GM12878 (cell line): ENCODE data around the gene GRM1.

Source experiments
- E4F1 ChIP-seq: fragments of 450-650 bp; IDR thresholded peaks from 2 replicates; pipeline ENCODE4 v1.6.1; 2018; ENCODE audit warnings: borderline replicate concordance, mild to moderate bottlenecking; ENCODE audit not compliant: partially characterized antibody
- ETV6 ChIP-seq, 2 experiments: fragments of 450-650 bp in 1 of 2; IDR thresholded peaks in 1 of 2; conservative IDR thresholded peaks in 1 of 2; 2 replicates each; pipeline ENCODE4 v1.6.1; 2014; ENCODE audit warnings: antibody characterized with exemption in 1 of 2, borderline replicate concordance in 1 of 2, low read depth in 1 of 2, mild to moderate bottlenecking in 1 of 2, moderate library complexity in 1 of 2
- FOXM1 ChIP-seq: IDR thresholded peaks from 2 replicates; pipeline ENCODE4 v1.6.1; 2012; ENCODE audit warnings: low read depth, mild to moderate bottlenecking, inconsistent platforms, low read length, moderate library complexity
- NRF1 ChIP-seq: conservative IDR thresholded peaks from 2 replicates; pipeline ENCODE4 v1.6.1; 2011; ENCODE audit warnings: mild to moderate bottlenecking, low read depth, low read length, improper control_type of control experiment
- PBX3 ChIP-seq: IDR thresholded peaks from 2 replicates; pipeline ENCODE4 v1.6.1; 2011; ENCODE audit warnings: mild to moderate bottlenecking, low read depth, low read length, moderate library complexity; ENCODE audit not compliant: insufficient replicate concordance
- POLR2AphosphoS5 ChIP-seq: IDR thresholded peaks from 2 replicates; pipeline ENCODE4 v1.6.1; 2011; ENCODE audit warnings: mild to moderate bottlenecking, low read length, inconsistent platforms
- RAD21 ChIP-seq: IDR thresholded peaks from 2 replicates; pipeline ENCODE4 v1.6.1; 2011; ENCODE audit warnings: mild to moderate bottlenecking, low read depth, low read length, moderate library complexity; ENCODE audit not compliant: insufficient read depth
- REST ChIP-seq: IDR thresholded peaks from 2 replicates; pipeline ENCODE4 v1.6.1; 2012; ENCODE audit warnings: mild to moderate bottlenecking, low read depth, low read length
- TCF12 ChIP-seq: IDR thresholded peaks from 2 replicates; pipeline ENCODE4 v1.6.1; 2011; ENCODE audit warnings: low read depth, mild to moderate bottlenecking, low read length
- ZZZ3 ChIP-seq: IDR thresholded peaks from 2 replicates; pipeline ENCODE4 v1.6.1; 2011; ENCODE audit warnings: low read depth; ENCODE audit not compliant: control insufficient read depth, insufficient read length
- TF ChIP-seq, protein P1 (sequence below), 3 experiments: IDR thresholded peaks in 2 of 3; conservative IDR thresholded peaks in 1 of 3; 2 replicates each; pipeline ENCODE4 v1.5.1; 2011; ENCODE audit warnings: low read depth in 3 of 3, low read length in 3 of 3, mild to moderate bottlenecking in 3 of 3, control low read depth in 2 of 3, moderate library complexity in 2 of 3, inconsistent platforms in 1 of 3, mixed read lengths in 1 of 3; ENCODE audit not compliant: control insufficient read depth in 2 of 3, insufficient read depth in 1 of 3; ENCODE audit errors: extremely low read depth in 1 of 3

GRCh38 chr6:146397638-146398037 lies 368.8 kb downstream of the GRM1 start:
- TF ChIP-seq REST (no peak), FOXM1 (no peak), ETV6 (conservative IDR thresholded peaks at IDR 0.05 in 1 of 2, IDR thresholded peaks at IDR 0.05 in 1 of 2; ENCODE audit: borderline replicate concordance in 1 of 2, low read depth in 1 of 2) (no peak), POLR2AphosphoS5 (no peak), ZZZ3 (no peak), RAD21 (no peak), E4F1 (no peak), PBX3 (no peak), NRF1 (no peak), TCF12 (no peak)
- TF ChIP-seq, protein P1, sequence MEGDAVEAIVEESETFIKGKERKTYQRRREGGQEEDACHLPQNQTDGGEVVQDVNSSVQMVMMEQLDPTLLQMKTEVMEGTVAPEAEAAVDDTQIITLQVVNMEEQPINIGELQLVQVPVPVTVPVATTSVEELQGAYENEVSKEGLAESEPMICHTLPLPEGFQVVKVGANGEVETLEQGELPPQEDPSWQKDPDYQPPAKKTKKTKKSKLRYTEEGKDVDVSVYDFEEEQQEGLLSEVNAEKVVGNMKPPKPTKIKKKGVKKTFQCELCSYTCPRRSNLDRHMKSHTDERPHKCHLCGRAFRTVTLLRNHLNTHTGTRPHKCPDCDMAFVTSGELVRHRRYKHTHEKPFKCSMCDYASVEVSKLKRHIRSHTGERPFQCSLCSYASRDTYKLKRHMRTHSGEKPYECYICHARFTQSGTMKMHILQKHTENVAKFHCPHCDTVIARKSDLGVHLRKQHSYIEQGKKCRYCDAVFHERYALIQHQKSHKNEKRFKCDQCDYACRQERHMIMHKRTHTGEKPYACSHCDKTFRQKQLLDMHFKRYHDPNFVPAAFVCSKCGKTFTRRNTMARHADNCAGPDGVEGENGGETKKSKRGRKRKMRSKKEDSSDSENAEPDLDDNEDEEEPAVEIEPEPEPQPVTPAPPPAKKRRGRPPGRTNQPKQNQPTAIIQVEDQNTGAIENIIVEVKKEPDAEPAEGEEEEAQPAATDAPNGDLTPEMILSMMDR (IDR thresholded peaks at IDR 0.05 in 2 of 3, conservative IDR thresholded peaks at IDR 0.05 in 1 of 3; ENCODE audit: control insufficient read depth in 2 of 3, extremely low read depth in 1 of 3, insufficient read depth in 1 of 3, low read depth in 3 of 3, low read length in 3 of 3) = no peak
